Natural killer cell (primary cell): ENCODE data around the gene BYSL. TPM values are rescaled to one million over a fixed set of nuclear protein-coding genes. Genes with fewer than 3 reads are reported as not detected.
A peak's percentile ranks its signal among the peaks of the same experiment; 100 is the strongest.

Experiments used
- ATAC-seq, 3 donors: fragments of 150-1000 bp in 2 of 3; fragments of 200-7000 bp in 1 of 3; cut with Tn5 transposase; 1 replicate in 1 of 3; 2 replicates in 2 of 3; pipeline ENCODE4 v1.10.0; 2021; ENCODE audit warnings: mild to moderate bottlenecking in 2 of 3, moderate library complexity in 2 of 3
- DNase-seq, 2 donors: peaks; one replicate each; pipeline versions ENCODE4 v3.0.0 to v3.0.0-alpha.2; 2013 to 2021; ENCODE audit warnings: mixed read lengths in 1 of 2
- H3K27ac ChIP-seq: one replicate; pipeline ENCODE4 v1.5.1; 2013; ENCODE audit warnings: mild to moderate bottlenecking, low read length
- H3K27me3 ChIP-seq: one replicate; pipeline ENCODE4 v1.6.1; 2013; ENCODE audit warnings: low read length; ENCODE audit not compliant: control insufficient read depth, insufficient read depth
- H3K36me3 ChIP-seq: one replicate; pipeline ENCODE4 v1.6.1; 2013; ENCODE audit warnings: low read length; ENCODE audit not compliant: control insufficient read depth, insufficient read depth
- H3K4me1 ChIP-seq: one replicate; pipeline ENCODE4 v1.6.1; 2013; ENCODE audit warnings: low read length; ENCODE audit not compliant: control insufficient read depth, insufficient read depth
- H3K4me3 ChIP-seq: one replicate; pipeline ENCODE4 v1.5.1; 2013; ENCODE audit warnings: low read length
- H3K9me3 ChIP-seq: one replicate; pipeline ENCODE4 v1.6.1; 2013; ENCODE audit warnings: low read length; ENCODE audit not compliant: control insufficient read depth, insufficient read depth
- H3K27ac Mint-ChIP-seq, 2 donors: one replicate each; pipeline ENCODE4 v1.8.0; 2022; ENCODE audit warnings: mild to moderate bottlenecking in 2 of 2, mixed read lengths in 2 of 2, moderate library complexity in 1 of 2
- H3K27me3 Mint-ChIP-seq, 2 donors: one replicate each; pipeline ENCODE4 v1.8.0; 2022; ENCODE audit warnings: low read depth in 2 of 2, mixed read lengths in 2 of 2
- H3K36me3 Mint-ChIP-seq: one replicate; pipeline ENCODE4 v1.8.0; 2022; ENCODE audit warnings: mixed read lengths
- H3K4me1 Mint-ChIP-seq, 2 donors: one replicate each; pipeline ENCODE4 v1.8.0; 2022; ENCODE audit warnings: mixed read lengths in 2 of 2
- H3K4me3 Mint-ChIP-seq: one replicate; pipeline ENCODE4 v1.8.0; 2022; ENCODE audit warnings: mild to moderate bottlenecking, moderate library complexity, mixed read lengths
- H3K9me3 Mint-ChIP-seq, 2 donors: one replicate each; pipeline ENCODE4 v1.8.0; 2022; ENCODE audit warnings: mixed read lengths in 2 of 2
- CTCF ChIP-seq: fragments of 200-600 bp; IDR thresholded peaks from one replicate; pipeline ENCODE4 v1.8.0; 2022; ENCODE audit warnings: antibody characterized with exemption
- whole genome bisulfite sequencing: methylation state at CpG from one replicate; pipeline ENCODE4 v1.1.7; 2013; ENCODE audit warnings: missing lambda C conversion rate; ENCODE audit not compliant: insufficient coverage; 5-methylcytosine and 5-hydroxymethylcytosine counted together
- intact Hi-C: fragments of 100-400 bp; cut with micrococcal nuclease; formaldehyde crosslinking; loops from one replicate; pipeline ENCODE4 v1.14.2; 2022
- total RNA-seq, 4 donors: library from RNA; stranded (reverse); fragments of 120-200 nt in 1 of 4; gene quantifications; one replicate each; pipeline versions ENCODE4 v1.2.3 to v1.2.4, GENCODE V29; 2013 to 2022

BYSL gene
- total RNA-seq, 3 donors from 2014 or later (not counting 1 experiment from before 2014, with no cell fraction given): 5.4 to 11.6 (median 5.7) TPM

DNA sequence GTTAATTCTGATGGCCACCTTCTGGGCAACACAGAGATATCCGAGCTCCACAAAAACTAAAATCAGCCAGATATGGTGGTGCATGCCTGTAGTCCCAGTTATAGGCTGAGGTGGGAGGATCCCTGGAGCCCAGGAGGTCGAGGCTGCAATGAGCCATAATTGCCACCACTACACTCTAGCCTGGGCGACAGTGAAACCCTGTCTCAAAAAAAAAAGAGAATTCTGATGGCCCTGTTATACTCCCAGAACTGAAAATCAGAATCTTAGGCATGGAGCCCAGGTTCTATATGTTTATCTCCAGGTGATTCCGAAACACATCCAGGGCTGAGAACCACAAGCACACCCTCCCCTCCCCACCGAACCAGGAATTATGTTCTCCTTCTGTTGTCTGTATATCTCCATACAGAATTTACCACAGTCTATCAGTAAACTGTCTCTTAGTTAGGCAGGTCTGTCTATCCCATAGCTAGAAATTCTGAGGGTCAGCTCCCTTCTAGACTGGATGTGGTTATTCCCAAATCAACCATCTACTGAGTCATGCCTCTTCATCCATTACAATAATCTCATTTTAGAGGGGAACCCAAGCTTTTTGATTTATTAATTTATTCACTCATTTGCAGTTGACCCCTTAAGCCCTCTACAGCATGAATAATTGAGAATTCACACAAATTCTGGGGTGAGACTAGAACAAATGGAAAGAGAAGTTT lies 45.1 kb downstream of the BYSL start:
- no peak for TF ChIP-seq CTCF
- Mint-ChIP-seq H3K36me3 (no peaks in the 10 kb centered on the region), H3K27ac (peak overlapping the region; percentile 37 to 55), H3K4me1 (peaks cover 73 to 82% of the 10 kb centered on the region in 2 donors), H3K9me3 (no peaks in the 10 kb centered on the region), H3K4me3 (no peak overlapping the region), H3K27me3 (no peaks in the 10 kb centered on the region)
- H3K27me3 ChIP-seq: no peaks in the 10 kb centered on the region
- no peak overlapping the region for H3K27ac ChIP-seq
- peaks cover 70% of the 10 kb centered on the region for H3K4me1 ChIP-seq
- WGBS: 100% methylated on average over 4 of the region's 5 CpGs
- no peak overlapping the region for H3K4me3 ChIP-seq
- ATAC-seq (no peak), DNase-seq (no peak)
- intact Hi-C loops: no loop called here
- H3K36me3 ChIP-seq: peaks cover 15% of the 10 kb centered on the region
- no peaks in the 10 kb centered on the region for H3K9me3 ChIP-seq

DNA sequence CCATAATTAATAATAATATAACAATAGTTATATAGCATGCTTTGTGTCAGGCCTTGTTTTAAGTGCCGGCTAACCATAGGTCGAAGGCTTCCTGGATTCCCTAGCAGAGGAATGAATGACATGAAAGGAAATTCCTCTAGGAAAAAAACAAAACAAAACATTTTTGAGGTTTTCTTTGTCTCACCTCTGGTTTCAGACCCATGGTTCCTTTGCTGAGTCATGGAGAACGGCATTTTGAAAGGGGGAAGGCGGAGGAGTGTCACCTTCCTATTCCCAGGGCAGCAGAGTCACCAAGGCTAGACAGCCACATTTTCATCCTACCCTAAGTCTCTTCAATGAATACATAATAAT lies 45.6 kb downstream of the BYSL start:
- H3K4me1 ChIP-seq: peaks cover 66% of the 10 kb centered on the region
- Mint-ChIP-seq H3K27me3 (no peaks in the 10 kb centered on the region), H3K9me3 (no peaks in the 10 kb centered on the region), H3K36me3 (no peaks in the 10 kb centered on the region), H3K27ac (peak overlapping the region; percentile 70 to 73), H3K4me1 (peaks cover 68 to 76% of the 10 kb centered on the region in 2 donors), H3K4me3 (no peak overlapping the region)
- no peak for DNase-seq
- no peak overlapping the region for H3K27ac ChIP-seq
- ATAC-seq: no peak
- WGBS: 67% methylated on average over 3 of the region's 4 CpGs
- no peak overlapping the region for H3K4me3 ChIP-seq
- H3K36me3 ChIP-seq: peaks cover 15% of the 10 kb centered on the region
- no peaks in the 10 kb centered on the region for H3K27me3 ChIP-seq
- intact Hi-C loops: no loop called here
- no peak for TF ChIP-seq CTCF
- no peaks in the 10 kb centered on the region for H3K9me3 ChIP-seq

GRCh38 chr6:41967312-41968287 lies 46.3 kb downstream of the BYSL start:
- WGBS: 79% methylated on average over 7 of the region's 7 CpGs
- H3K4me1 ChIP-seq: peaks cover 66% of the 10 kb centered on the region
- H3K9me3 Mint-ChIP-seq: no peaks in the 10 kb centered on the region
- peak overlapping the region; percentile 70 to 73 for H3K27ac Mint-ChIP-seq
- H3K9me3 ChIP-seq: no peaks in the 10 kb centered on the region
- H3K4me3 ChIP-seq: no peak overlapping the region
- no peak for TF ChIP-seq CTCF
- peaks cover 71 to 80% of the 10 kb centered on the region in 2 donors for H3K4me1 Mint-ChIP-seq
- H3K36me3 ChIP-seq: peaks cover 15% of the 10 kb centered on the region
- peak in 1 of 3 donors; percentile 49 for ATAC-seq
- no peaks in the 10 kb centered on the region for H3K36me3 Mint-ChIP-seq
- intact Hi-C loops: no loop called here
- no peaks in the 10 kb centered on the region for H3K27me3 Mint-ChIP-seq
- H3K27ac ChIP-seq: no peak overlapping the region
- DNase-seq: no peak
- H3K4me3 Mint-ChIP-seq: no peak overlapping the region
- H3K27me3 ChIP-seq: no peaks in the 10 kb centered on the region
